HG03575 (cell line): ENCODE results near the gene NEURL1.

ENCODE experiments used
- ATAC-seq: cut with Tn5 transposase; IDR thresholded peaks from one replicate; pipeline ENCODE4 v1.9.1; 2021; ENCODE audit not compliant: unreplicated experiment, insufficient number of reproducible peaks, low FRiP score; ENCODE audit errors: extremely low read depth

The NEURL1 gene

GRCh38 chr10:103551619-103552602 lies 58.4 kb downstream of the NEURL1 start:
- ATAC-seq = no peak

GRCh38 chr10:103552856-103553742 lies 59.6 kb downstream of the NEURL1 start:
- ATAC-seq = no peak

- no peak for ATAC-seq
Measured at GRCh38 chr10:103553743-103554487, 60.4 kb downstream of the NEURL1 start.

DNA sequence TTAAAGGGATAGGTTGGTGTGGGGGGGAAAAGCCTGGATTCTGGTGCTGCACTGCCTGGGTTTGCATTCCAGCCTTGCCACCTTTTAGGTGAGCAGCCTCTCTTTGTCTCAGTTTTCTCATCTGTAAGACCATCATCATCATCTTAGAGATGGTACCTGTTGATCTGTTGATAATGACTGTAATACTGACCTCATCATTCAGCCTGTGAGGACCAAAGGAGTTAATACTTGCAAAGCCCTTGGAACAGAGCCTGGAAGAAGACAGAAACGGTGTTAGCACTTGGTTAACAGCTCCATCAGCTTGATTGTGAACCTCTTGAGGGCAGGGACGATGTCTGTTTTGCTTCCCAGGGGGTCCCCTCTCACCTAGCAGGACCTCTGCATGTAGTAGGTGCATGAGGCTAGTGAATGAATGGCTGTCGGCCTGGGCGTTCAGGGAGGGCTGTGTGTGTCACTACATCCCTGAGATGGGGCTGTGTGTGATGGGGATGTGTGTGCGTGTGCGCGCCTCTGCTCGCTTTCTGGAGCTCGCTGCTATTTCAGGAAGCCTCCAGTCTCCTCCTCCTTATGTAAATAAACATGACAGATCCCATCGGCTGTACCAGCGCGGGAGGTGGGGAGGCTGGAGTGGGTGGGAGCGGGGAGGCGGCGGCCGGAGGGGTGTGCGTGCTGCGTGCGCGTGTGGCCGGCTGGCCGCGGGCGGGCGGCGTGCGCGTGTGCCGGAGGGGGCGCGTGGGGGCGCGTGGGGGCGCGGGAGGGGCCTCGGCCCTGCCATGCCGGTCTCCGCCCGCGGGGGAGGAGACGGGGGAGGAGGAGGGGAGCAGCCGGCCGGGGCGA lies 61.2 kb downstream of the NEURL1 start:
- no peak for ATAC-seq

GRCh38 chr10:103555325-103555649 lies 61.8 kb downstream of the NEURL1 start:
- no peak for ATAC-seq

GRCh38 chr10:103555712-103556111 lies 62.2 kb downstream of the NEURL1 start:
- no peak for ATAC-seq

- ATAC-seq = no peak
Measured at GRCh38 chr10:103556383-103557007, 63.0 kb downstream of the NEURL1 start.

- ATAC-seq = no peak
Measured at GRCh38 chr10:103557455-103557854, 64.0 kb downstream of the NEURL1 start.

DNA sequence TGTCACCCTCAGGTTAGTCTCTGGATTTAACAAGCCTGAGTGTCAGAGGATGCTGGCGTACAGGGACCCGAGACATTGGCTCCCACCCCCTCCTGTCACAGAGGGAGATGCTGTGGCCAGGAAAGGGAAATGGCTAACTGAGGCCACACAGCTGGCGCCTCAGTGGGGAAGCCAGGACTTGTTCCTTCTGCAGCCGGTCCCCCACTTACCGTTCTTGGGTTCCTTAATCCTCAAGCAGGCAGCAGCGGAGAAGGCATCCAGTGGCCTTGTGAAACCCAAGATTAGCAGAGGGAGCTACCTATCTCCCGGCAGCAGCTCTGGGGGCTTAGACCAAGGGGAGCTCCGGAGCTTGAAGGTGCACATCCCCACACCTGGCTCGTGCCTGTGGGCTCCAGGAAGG lies 65.4 kb downstream of the NEURL1 start:
- ATAC-seq = no peak

- no peak for ATAC-seq
Measured at GRCh38 chr10:103559776-103560175, 66.3 kb downstream of the NEURL1 start.

DNA sequence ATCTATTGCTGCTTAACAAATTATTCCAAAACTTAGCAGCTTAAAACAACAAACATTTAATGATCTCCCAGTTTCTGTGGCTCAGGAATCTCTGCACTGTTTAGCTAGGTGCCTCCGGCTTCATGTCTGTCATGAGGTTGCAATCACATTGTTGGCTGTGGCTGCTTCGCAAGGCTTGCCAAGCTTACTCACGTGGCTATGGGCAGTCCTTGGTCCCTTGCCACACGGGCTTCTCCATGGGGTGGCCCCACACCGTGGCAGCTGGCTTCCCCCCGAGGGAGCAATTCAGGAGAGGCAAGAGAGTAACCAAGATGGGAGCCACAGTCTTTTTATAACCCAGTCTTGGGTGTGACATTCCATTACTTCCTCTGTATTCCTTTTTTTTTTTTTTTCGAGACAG lies 67.4 kb downstream of the NEURL1 start:
- ATAC-seq = no peak

- ATAC-seq = no peak
Measured at GRCh38 chr10:103562383-103562782, 68.9 kb downstream of the NEURL1 start.

- no peak for ATAC-seq
Measured at GRCh38 chr10:103563231-103564115, 70.0 kb downstream of the NEURL1 start.

DNA sequence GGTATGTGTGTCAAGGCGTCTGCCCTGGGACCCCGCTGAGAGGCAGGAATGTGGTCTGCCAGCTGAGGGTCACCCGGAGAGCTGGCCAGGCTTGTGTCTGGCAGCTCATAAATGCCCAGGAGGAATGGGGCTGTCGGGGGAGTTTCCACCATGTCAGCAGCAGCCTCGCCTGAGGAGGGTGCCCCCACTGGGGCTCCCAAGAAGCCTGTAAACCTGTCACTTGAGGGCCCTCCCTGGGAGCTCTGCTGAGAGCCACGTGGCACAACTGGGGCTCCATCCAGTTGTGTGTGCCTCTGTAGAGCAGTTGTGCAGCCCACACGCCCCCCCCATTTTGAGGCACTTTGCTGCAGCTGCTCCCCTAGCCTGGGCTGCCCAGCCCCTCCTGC lies 70.6 kb downstream of the NEURL1 start:
- ATAC-seq = no peak

- no peak for ATAC-seq
Measured at GRCh38 chr10:103564776-103565520, 71.4 kb downstream of the NEURL1 start.

DNA sequence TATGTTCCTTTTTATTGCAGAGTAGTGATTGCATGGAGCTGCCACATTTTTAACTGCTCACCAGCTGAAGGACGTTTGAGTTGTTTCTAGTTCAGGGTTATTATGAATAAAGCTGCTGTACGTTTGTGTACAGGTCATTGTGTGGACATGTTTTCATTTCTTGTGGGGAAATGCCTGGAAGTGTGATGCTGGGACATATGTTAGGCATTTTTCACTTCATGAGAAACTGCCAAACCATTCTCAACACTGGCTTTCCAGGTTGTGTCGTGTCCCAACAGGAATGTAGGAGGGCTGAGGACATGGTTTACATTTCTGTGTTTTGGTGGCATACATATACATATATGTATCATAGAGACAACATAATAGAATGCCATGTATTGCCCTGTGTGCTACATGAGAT lies 73.0 kb downstream of the NEURL1 start:
- ATAC-seq = no peak

DNA sequence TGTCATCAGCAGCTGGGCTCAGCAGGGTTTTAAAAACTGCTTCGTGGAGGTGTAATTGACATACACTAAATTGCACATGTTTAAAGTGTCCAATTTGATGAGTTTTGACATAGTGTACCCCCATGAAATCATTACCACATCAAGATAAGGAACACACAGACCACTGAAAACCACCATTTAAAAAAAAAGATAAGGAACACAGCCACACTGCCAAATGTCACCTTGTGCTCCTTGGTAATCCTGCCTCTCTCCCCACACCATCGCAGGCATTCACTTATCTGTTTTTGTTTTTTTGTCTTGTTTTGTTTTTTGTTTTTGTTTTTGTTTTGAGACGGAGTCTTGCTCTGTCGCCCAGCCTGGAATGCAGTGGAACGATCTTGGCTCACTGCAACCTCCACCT lies 75.0 kb downstream of the NEURL1 start:
- no peak for ATAC-seq
